HTR-8/SVneo (cell line): Measurements from ENCODE around the gene FBXL16.

ENCODE experiments used
- DNase-seq: peaks from one replicate; pipeline ENCODE4 v3.0.0; 2011; ENCODE audit warnings: low spot score, mixed read lengths; ENCODE audit not compliant: insufficient read length
- FAIRE-seq: peaks from 2 replicates; lab custom pipeline; 2011; peaks lifted over from hg19 to GRCh38; lab: Jason Lieb, UNC

FBXL16 gene

DNA sequence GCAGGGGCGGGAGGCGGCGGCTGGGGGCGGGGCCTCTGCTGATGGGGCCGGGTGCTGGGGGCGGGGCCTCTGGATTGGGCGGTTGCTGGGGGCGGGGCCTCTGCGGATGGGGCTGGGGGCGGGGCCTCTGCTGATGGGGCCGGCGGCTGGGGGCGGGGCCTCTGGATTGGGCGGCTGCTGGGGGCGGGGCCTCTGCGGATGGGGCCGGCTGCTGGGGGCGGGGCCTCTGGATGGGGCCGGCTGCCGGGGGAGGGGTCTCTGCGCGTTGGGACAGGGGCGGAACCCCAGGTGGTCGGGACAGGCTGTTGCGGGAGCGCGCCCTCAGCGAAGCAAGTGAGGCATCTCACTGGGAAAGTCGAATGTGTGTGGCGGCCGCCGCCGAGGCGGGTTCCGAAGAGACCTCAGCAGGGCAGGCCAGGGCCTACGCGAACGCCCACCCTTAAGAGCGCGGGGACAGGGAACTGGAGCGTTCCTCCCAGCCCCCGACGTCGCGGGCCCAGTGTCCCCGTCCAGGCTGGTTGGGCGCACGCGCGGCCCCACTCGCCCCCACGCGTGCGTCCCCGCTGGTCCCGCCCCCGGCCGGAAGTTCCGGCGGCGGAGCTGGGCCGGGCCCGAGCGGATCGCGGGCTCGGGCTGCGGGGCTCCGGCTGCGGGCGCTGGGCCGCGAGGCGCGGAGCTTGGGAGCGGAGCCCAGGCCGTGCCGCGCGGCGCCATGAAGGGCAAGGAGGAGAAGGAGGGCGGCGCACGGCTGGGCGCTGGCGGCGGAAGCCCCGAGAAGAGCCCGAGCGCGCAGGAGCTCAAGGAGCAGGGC is 25.6 kb downstream of the FBXL16 start, which contains the start of gene STUB1:
TSS of gene STUB1 (plus strand) at position 597 of the 811 bp plus-strand sequence. CDS start at position 713, 116 bp downstream.
- DNase-seq, result peak; percentile 79
- FAIRE-seq, result peak; percentile 81

GRCh38 chr16:678858-679813 is 26.5 kb downstream of the FBXL16 start:
- FAIRE-seq, result peak; percentile 71
- no peak for DNase-seq

- FAIRE-seq, result no peak
- no peak for DNase-seq
These were observed 27.3 kb downstream of the FBXL16 start for GRCh38 chr16:678209-678857.

DNA sequence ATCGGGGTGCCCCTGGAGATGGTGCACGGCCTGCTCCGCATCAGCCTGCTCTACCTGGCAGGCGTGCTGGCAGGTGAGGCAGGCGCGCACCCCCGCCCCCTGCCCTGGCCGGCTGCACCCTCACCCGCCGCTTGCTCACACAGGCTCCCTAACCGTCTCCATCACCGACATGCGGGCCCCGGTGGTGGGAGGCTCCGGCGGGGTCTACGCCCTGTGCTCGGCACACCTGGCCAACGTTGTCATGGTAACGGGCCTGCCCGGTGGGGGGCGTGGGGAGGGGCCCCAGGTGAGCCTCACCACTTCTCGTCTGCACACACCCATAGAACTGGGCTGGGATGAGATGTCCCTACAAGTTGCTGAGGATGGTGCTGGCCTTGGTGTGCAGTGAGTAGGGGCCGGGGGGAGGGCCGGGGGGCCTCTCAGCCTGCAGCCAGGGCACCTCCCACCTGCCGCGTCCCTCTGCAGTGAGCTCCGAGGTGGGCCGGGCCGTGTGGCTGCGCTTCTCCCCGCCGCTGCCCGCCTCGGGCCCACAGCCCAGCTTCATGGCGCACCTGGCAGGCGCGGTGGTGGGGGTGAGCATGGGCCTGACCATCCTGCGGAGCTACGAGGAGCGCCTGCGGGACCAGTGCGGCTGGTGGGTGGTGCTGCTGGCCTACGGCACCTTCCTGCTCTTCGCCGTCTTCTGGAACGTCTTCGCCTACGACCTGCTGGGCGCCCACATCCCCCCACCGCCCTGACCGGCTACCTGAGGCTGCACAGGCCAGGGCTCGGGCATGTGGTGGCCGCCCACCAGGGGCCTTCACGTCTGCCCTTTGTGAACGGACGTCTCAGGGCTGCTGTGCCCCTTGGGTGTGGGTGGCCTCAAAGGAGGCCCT is 28.0 kb downstream of the FBXL16 start:
- DNase-seq, result no peak
- FAIRE-seq, result no peak

- DNase-seq, result no peak
- no peak for FAIRE-seq
These were observed 28.7 kb downstream of the FBXL16 start for GRCh38 chr16:676913-677312.

DNA sequence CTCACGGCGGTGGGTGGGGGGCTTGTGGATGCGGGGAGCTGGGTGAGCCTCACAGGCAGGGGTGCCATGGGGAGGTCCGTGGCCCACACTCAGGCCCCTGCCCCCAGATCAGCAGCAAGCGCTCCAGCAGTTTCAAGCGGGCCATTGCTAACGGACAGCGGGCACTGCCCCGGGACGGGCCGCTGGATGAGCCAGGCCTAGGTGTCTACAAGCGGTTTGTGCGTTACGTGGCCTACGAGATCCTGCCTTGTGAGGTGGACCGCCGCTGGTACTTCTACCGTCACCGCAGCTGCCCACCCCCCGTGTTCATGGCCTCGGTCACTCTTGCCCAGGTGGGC is 29.1 kb downstream of the FBXL16 start:
- FAIRE-seq (no peak), DNase-seq (no peak)

GRCh38 chr16:675884-676564 is 29.6 kb downstream of the FBXL16 start:
- FAIRE-seq, result no peak
- DNase-seq, result no peak

- FAIRE-seq (no peak), DNase-seq (no peak)
These were observed 30.4 kb downstream of the FBXL16 start, which contains the start of gene RHBDL1 for GRCh38 chr16:674968-675883. TSS of gene RHBDL1 (plus strand) at chr16:675671. CDS start at chr16:675791, 120 bp downstream.

GRCh38 chr16:674214-674881 is 31.3 kb downstream of the FBXL16 start:
- no peak for FAIRE-seq
- DNase-seq, result no peak

- DNase-seq, result no peak
- no peak for FAIRE-seq
These were observed 32.1 kb downstream of the FBXL16 start for GRCh38 chr16:673399-673991.

DNA sequence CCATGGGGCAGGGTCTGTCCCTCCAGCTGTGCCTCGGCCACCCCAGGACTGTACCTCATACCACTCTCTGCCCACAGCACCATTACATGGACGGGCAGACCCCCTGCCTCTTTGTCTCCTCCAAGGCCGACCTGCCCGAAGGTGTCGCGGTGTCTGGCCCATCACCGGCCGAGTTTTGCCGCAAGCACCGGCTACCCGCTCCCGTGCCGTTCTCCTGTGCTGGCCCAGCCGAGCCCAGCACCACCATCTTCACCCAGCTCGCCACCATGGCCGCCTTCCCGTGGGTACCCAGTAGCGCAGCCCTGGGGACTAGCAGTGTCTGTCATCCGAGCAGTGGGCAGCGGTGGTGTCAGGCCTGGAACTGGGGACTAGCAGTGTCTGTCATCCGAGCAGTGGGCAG is 32.8 kb downstream of the FBXL16 start:
- no peak for DNase-seq
- FAIRE-seq, result no peak

- no peak for DNase-seq
- no peak for FAIRE-seq
These were observed 33.2 kb downstream of the FBXL16 start for GRCh38 chr16:672371-672770.

GRCh38 chr16:671353-672131 is 34.1 kb downstream of the FBXL16 start:
- DNase-seq, result no peak
- FAIRE-seq, result no peak

GRCh38 chr16:670485-671352 is 34.9 kb downstream of the FBXL16 start:
- DNase-seq (no peak), FAIRE-seq (no peak)

GRCh38 chr16:669666-670065 is 35.9 kb downstream of the FBXL16 start:
- FAIRE-seq, result no peak
- DNase-seq, result no peak
